GM19397 (cell line): ENCODE results near the gene ASB6.

ENCODE experiments used
- ATAC-seq: cut with Tn5 transposase; IDR thresholded peaks from one replicate; pipeline ENCODE4 v1.9.1; 2021; ENCODE audit warnings: mild to moderate bottlenecking, moderate library complexity; ENCODE audit not compliant: unreplicated experiment

The ASB6 gene

DNA sequence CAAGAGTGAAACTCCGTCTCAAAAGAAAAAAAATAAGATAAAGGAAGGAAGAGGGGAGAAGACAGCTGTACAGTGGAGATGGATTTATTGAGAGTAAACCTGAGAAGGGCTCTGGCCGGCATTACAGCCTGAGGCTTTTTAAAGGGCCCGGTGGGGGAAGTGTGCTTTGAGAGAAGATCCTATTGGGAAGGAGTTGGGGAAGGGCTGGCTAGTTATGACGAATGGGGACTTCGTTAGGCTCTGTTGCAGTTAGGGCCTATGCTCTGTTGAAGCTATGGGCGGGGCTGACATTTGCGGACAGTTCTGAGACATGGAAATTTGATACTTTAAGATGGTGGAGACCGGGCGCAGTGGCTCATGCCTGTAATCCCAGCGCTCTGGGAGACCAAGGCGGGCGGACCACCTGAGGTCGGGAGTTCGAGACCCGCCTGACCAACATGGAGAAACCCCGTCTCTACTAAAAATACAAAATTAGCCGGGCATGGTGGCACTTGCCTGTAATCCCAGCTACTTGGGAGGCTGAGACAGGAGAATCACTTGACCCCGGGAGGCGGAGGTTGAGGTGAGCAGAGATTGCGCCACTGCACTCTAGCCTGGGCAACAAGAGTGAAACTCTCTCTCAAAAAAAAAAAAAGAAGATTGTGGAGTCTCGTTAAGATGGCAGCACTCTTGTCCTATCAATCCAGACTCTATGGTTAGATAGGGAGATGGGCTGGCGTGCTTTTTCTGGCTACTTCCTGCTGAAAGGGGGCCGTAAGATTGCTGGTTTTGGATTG is 54.3 kb downstream of the ASB6 start:
- no peak for ATAC-seq

DNA sequence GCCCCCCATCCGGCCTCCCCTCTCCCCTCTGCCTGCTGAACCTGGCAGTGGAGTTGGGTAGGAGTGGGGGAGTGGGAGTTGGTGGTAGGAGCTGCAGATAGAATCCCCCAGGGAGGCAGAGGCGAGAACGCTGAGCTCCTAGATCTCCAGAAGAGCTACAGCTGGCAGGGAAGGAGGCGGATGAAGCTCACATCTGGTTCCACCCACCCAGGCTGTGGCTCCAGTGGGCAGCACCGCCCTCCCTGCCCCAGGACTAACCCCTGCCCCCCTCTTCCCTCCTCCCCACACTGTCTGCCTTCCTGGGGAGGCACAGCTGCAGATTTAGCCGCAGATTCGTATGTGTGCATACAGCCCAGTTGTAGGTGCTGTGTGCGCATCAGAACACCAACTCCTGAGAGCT is 55.3 kb downstream of the ASB6 start:
- ATAC-seq: no peak

DNA sequence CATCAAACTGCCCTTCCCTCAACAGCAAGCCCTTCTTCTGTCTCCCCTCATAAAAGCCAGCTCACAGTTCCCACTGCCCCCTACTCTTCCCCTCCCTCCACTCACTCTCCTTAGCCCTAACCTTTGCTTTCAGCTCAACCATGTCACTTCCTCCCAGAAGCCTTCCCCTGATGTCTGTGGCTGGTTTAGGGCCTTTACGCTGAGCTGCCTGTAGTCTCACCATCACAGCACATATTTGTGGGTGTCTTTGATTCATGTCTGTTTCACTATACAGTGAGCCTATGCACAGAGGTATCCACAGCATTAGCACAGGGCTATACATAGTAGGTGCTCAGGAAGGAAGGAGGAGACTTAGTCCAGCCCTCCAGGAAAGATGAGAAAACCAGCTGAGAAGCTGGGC is 55.7 kb downstream of the ASB6 start:
- ATAC-seq: no peak

DNA sequence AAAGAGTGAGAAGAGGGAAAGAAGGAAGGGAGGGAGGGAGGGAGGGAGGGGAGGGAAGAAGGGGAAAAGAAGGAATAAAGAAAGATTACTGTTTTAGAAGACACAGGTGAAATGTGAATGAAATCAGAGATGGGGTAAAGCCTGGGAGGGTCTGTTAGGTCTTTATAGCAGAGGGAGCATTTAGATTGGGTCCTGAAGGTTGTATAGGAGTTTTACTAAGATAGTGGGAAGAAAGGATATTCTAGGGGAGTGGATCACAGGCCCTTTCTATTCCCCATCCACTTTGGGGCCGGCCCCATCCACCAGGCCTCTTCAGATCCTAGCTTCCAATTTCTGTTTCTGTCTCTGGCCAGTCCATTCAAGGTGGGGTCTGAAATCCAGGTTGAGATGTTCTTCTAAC is 56.6 kb downstream of the ASB6 start:
- ATAC-seq: no peak
